Endothelial cell of umbilical vein (primary cell): ENCODE data around the gene SORCS2. TPM values are rescaled to one million over a fixed set of nuclear protein-coding genes. Genes with fewer than 3 reads are reported as not detected.

ENCODE experiments used
- BruUV-seq: library from RNA; stranded (reverse); fragments of 400-500 nt; replicated peaks from 2 replicates; lab custom pipeline; 2021; lab: Mats Ljungman, UMichigan
- CTCF ChIA-PET: fragments of 300-600, 350-600 bp; sonication (Branson Sonifier 250); formaldehyde crosslinking; loops from one replicate; lab custom pipeline; 2021; ENCODE audit warnings: antibody characterized with exemption, inconsistent platforms; lab: Charles Lee
- POLR2A ChIA-PET: fragments of 300-600, 350-600 bp; sonication (Branson Sonifier 250); formaldehyde crosslinking; loops from one replicate; lab custom pipeline; 2021; ENCODE audit warnings: antibody characterized with exemption, inconsistent platforms; lab: Charles Lee
- DNase-seq: peaks from one replicate; pipeline ENCODE4 v3.0.0-alpha.2; 2011; ENCODE audit warnings: low read depth, low spot score
- FAIRE-seq: peaks from 2 replicates; lab custom pipeline; 2011; peaks lifted over from hg19 to GRCh38; lab: Jason Lieb, UNC
- H2AFZ ChIP-seq: 2 replicates; pipeline ENCODE4 v1.6.0; 2012; ENCODE audit warnings: low read depth, low read length, control low read depth, inconsistent platforms
- H3K27ac ChIP-seq: 2 replicates; pipeline ENCODE4 v1.5.1; 2011; ENCODE audit warnings: low read depth, mild to moderate bottlenecking, control low read depth, low read length, moderate library complexity; ENCODE audit not compliant: insufficient read depth
- H3K27me3 ChIP-seq, 2 experiments: 2 replicates each; pipeline versions ENCODE4 v1.6.0 to v1.6.1; 2011; ENCODE audit warnings: low read length in 2 of 2, mixed read lengths in 1 of 2; ENCODE audit not compliant: control insufficient read depth in 2 of 2, insufficient read depth in 2 of 2
- H3K36me3 ChIP-seq, 2 experiments: 2 replicates in 1 of 2; 3 replicates in 1 of 2; pipeline ENCODE4 v1.5.1; 2011; ENCODE audit warnings: low read length in 2 of 2, mild to moderate bottlenecking in 1 of 2, moderate library complexity in 1 of 2; ENCODE audit not compliant: control insufficient read depth in 2 of 2, insufficient read depth in 2 of 2; ENCODE audit errors: extremely low read depth in 1 of 2
- H3K4me1 ChIP-seq: 3 replicates; pipeline ENCODE4 v1.5.1; 2011; ENCODE audit warnings: mild to moderate bottlenecking, low read length; ENCODE audit not compliant: control insufficient read depth, insufficient read depth; ENCODE audit errors: extremely low read depth
- H3K4me2 ChIP-seq: 2 replicates; pipeline ENCODE4 v1.6.1; 2011; ENCODE audit warnings: low read length, control low read depth, mixed read lengths; ENCODE audit not compliant: insufficient read depth
- H3K4me3 ChIP-seq, 3 experiments: fragments of 200-600 bp in 1 of 3; sonication (generic), shearing (Covaris generic) in 1 of 3; replicated peaks in 1 of 3; 2 replicates each; pipeline ENCODE4 v1.5.1; 2011 to 2016; ENCODE audit warnings: control low read depth in 3 of 3, low read length in 3 of 3, mild to moderate bottlenecking in 2 of 3, inconsistent platforms in 1 of 3, low read depth in 1 of 3, moderate library complexity in 1 of 3; ENCODE audit not compliant: insufficient read depth in 1 of 3
- H3K79me2 ChIP-seq: 2 replicates; pipeline ENCODE4 v1.6.0; 2012; ENCODE audit warnings: low read length, inconsistent platforms; ENCODE audit not compliant: control insufficient read depth, insufficient read depth
- H3K9ac ChIP-seq: replicated peaks from 2 replicates; pipeline ENCODE3; 2011; ENCODE audit warnings: low read length, control low read depth; ENCODE audit not compliant: insufficient read depth; ENCODE audit errors: extremely low read depth
- H3K9me1 ChIP-seq: replicated peaks from 3 replicates; pipeline ENCODE4 v1.6.0; 2011; ENCODE audit warnings: mild to moderate bottlenecking, low read length; ENCODE audit not compliant: control insufficient read depth, insufficient read depth; ENCODE audit errors: extremely low read depth
- H3K9me3 ChIP-seq: replicated peaks from 2 replicates; pipeline ENCODE4 v1.5.1; 2012; ENCODE audit warnings: low read length, inconsistent platforms; ENCODE audit not compliant: control insufficient read depth, insufficient read depth
- H4K20me1 ChIP-seq: replicated peaks from 2 replicates; pipeline ENCODE3; 2011; ENCODE audit warnings: mild to moderate bottlenecking, low read length; ENCODE audit not compliant: control insufficient read depth, insufficient read depth; ENCODE audit errors: extremely low read depth
- CTCF ChIP-seq, 2 donors: IDR thresholded peaks; 1 replicate in 1 of 2; 2 replicates in 1 of 2; pipeline ENCODE4 v1.5.1; 2011; ENCODE audit warnings: low read length in 2 of 2, mild to moderate bottlenecking in 2 of 2, moderate library complexity in 2 of 2, control low read depth in 1 of 2, inconsistent platforms in 1 of 2, low read depth in 1 of 2; ENCODE audit not compliant: insufficient read depth in 1 of 2; ENCODE audit errors: extremely low read depth in 1 of 2
- EZH2 ChIP-seq: IDR thresholded peaks from 2 replicates; pipeline ENCODE4 v1.6.1; 2012; ENCODE audit warnings: borderline replicate concordance, low read depth, mild to moderate bottlenecking, moderate library complexity, low read length, inconsistent platforms; ENCODE audit not compliant: severe bottlenecking
- FOS ChIP-seq: IDR thresholded peaks from 2 replicates; pipeline ENCODE4 v1.6.1; 2011; ENCODE audit warnings: mild to moderate bottlenecking, low read length, moderate library complexity, borderline replicate concordance; ENCODE audit not compliant: insufficient read depth
- GATA2 ChIP-seq: IDR thresholded peaks from 2 replicates; pipeline ENCODE4 v1.7.0; 2011; ENCODE audit warnings: low read depth, mild to moderate bottlenecking, moderate library complexity, mixed read lengths, low read length; ENCODE audit not compliant: insufficient read length, insufficient read depth
- JUN ChIP-seq: IDR thresholded peaks from 2 replicates; pipeline ENCODE4 v1.6.1; 2011; ENCODE audit warnings: borderline replicate concordance, low read depth; ENCODE audit not compliant: insufficient read length, insufficient read depth
- MAX ChIP-seq: IDR thresholded peaks from 2 replicates; pipeline ENCODE4 v1.6.1; 2011; ENCODE audit not compliant: insufficient read depth, insufficient read length
- MYC ChIP-seq: IDR thresholded peaks from one replicate; pipeline ENCODE4 v1.6.1; 2011; ENCODE audit warnings: mild to moderate bottlenecking, low read depth, low read length
- POLR2A ChIP-seq: IDR thresholded peaks from 2 replicates; pipeline ENCODE4 v1.6.1; 2012; ENCODE audit warnings: low read depth, mild to moderate bottlenecking, control low read depth, low read length
- POLR2AphosphoS5 ChIP-seq: IDR thresholded peaks from 2 replicates; pipeline ENCODE4 v1.6.1; 2012; ENCODE audit warnings: low read depth, mild to moderate bottlenecking, control low read depth, low read length, moderate library complexity; ENCODE audit not compliant: insufficient read depth
- dilution Hi-C: fragments of 300-500 bp; cut with MboI; formaldehyde crosslinking; loops from one replicate; pipeline ENCODE4 v1.15.0; 2019; ENCODE audit warnings: low sequenced_read_pairs; ENCODE audit not compliant: extremely low pct_ligation_motif_present
- intact Hi-C: fragments of 100-400 bp; cut with micrococcal nuclease; formaldehyde crosslinking; loops from one replicate; pipeline ENCODE4 v1.10.0; 2022
- polyA plus RNA-seq, 4 experiments: library from polyadenylated mRNA; depleted of rRNA in 3 of 4; stranded (reverse) in 3 of 4; unstranded in 1 of 4; fragments of >200 nt; gene quantifications; 2 replicates each; pipeline versions ENCODE4 v1.2.1 to v1.2.3, GENCODE V29; 2011 to 2012; ENCODE audit warnings: missing spikeins in 1 of 4
- total RNA-seq: library from RNA; stranded (reverse); gene quantifications from 2 replicates; pipeline ENCODE4 v1.2.3, GENCODE V29; 2021

Gene SORCS2
- total and polyA plus RNA-seq, 2 donors (not counting 3 experiments of a cell fraction or from before 2014, with no cell fraction given), result not detected

GRCh38 chr4:7735395-7735794 lies 543.1 kb downstream of the SORCS2 start:
- no peaks in the 10 kb centered on the region for H3K4me1 ChIP-seq
- H3K27ac ChIP-seq, result no peak overlapping the region
- FAIRE-seq (no peak), DNase-seq (no peak)
- POLR2A ChIA-PET, result no interaction called here
- TF ChIP-seq MAX (no peak), POLR2AphosphoS5 (no peak), MYC (no peak), POLR2A (no peak), GATA2 (no peak), FOS (no peak)
- H3K36me3 ChIP-seq, result no peaks in the 10 kb centered on the region
- H2AFZ ChIP-seq, result no peak overlapping the region
- no peaks in the 10 kb centered on the region for H3K79me2 ChIP-seq
- no peaks in the 10 kb centered on the region for H3K9me3 ChIP-seq
- no peaks in the 10 kb centered on the region for H4K20me1 ChIP-seq
- no peak overlapping the region for H3K9ac ChIP-seq
- H3K9me1 ChIP-seq, result no peaks in the 10 kb centered on the region
- H3K4me2 ChIP-seq, result no peak overlapping the region
- H3K4me3 ChIP-seq, result no peak overlapping the region
- BruUV-seq, result no TSS peak
- intact Hi-C loops, result no loop called here
- peaks cover 0 to 3% of the 10 kb centered on the region in 2 experiments for H3K27me3 ChIP-seq
- CTCF ChIA-PET, result interaction anchor here (1.0 to 1.6 kb wide), 2 partner anchors 15 to 67 kb away, joined by 3 read pairs; no protein-coding TSS in a partner anchor
- dilution Hi-C loops, result no loop called here

DNA sequence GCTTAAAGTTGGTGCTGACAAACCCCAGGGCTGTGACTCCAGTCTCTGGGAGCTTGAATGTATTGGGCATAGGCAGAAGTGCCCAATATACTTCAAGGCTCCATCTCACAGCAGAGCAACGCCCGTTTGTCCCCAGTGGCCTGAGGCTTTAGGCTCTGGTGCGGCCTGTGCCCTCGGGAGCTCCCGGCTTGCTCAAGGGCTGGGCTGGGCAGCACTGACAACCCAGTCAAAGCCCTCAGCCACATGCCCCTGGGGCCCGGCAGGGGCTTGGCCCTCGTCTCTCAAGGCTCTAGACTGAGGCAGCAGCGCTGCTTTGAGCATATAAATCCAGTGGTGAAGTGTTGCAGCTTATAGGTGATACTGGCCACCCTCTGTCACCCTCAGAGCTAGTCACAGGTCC lies 543.6 kb downstream of the SORCS2 start:
- FAIRE-seq (no peak), DNase-seq (no peak)
- no peaks in the 10 kb centered on the region for H3K9me1 ChIP-seq
- dilution Hi-C loops, result no loop called here
- no peak overlapping the region for H3K9ac ChIP-seq
- POLR2A ChIA-PET, result no interaction called here
- peaks cover 0 to 3% of the 10 kb centered on the region in 2 experiments for H3K27me3 ChIP-seq
- TF ChIP-seq POLR2A (no peak), FOS (no peak), POLR2AphosphoS5 (no peak), MAX (no peak), EZH2 (no peak), MYC (no peak), JUN (no peak), GATA2 (no peak), CTCF (IDR thresholded peaks at IDR 0.05; ENCODE audit: extremely low read depth in 1 of 2, insufficient read depth in 1 of 2, low read depth in 1 of 2, low read length in 2 of 2) (no peak)
- H3K36me3 ChIP-seq, result no peaks in the 10 kb centered on the region
- no peak overlapping the region for H3K4me2 ChIP-seq
- H3K27ac ChIP-seq, result no peak overlapping the region
- H3K4me3 ChIP-seq, result no peak overlapping the region
- no peak overlapping the region for H2AFZ ChIP-seq
- no peaks in the 10 kb centered on the region for H4K20me1 ChIP-seq
- no TSS peak for BruUV-seq
- H3K4me1 ChIP-seq, result no peaks in the 10 kb centered on the region
- intact Hi-C loops, result no loop called here
- no peaks in the 10 kb centered on the region for H3K79me2 ChIP-seq
- H3K9me3 ChIP-seq, result no peaks in the 10 kb centered on the region
- CTCF ChIA-PET, result interaction anchor here (1.0 to 1.6 kb wide), 2 partner anchors 16 to 66 kb away, joined by 3 read pairs; no protein-coding TSS in a partner anchor
